Naive B cell (primary cell): Measurements from ENCODE around the gene PARVB. TPM values are rescaled to one million over a fixed set of nuclear protein-coding genes. Genes with fewer than 3 reads are reported as not detected.

Experiments
- ATAC-seq, 2 donors: fragments of 150-1000 bp; cut with Tn5 transposase; 2 replicates each; pipeline ENCODE4 v1.10.0; 2021; ENCODE audit warnings: low read depth in 2 of 2, mild to moderate bottlenecking in 2 of 2, moderate library complexity in 2 of 2
- DNase-seq: peaks from one replicate; pipeline ENCODE4 v3.0.0; 2022
- H3K27ac Mint-ChIP-seq, 6 donors: one replicate each; pipeline ENCODE4 v1.8.0; 2020 to 2022; ENCODE audit warnings: mild to moderate bottlenecking in 6 of 6, mixed read lengths in 6 of 6, moderate library complexity in 5 of 6, inconsistent platforms in 2 of 6
- H3K27me3 Mint-ChIP-seq, 3 donors: one replicate each; pipeline ENCODE4 v1.8.0; 2021 to 2022; ENCODE audit warnings: mixed read lengths in 3 of 3, mild to moderate bottlenecking in 1 of 3
- H3K36me3 Mint-ChIP-seq, 2 donors: one replicate each; pipeline ENCODE4 v1.8.0; 2020 to 2022; ENCODE audit warnings: mixed read lengths in 2 of 2, inconsistent platforms in 1 of 2, mild to moderate bottlenecking in 1 of 2
- H3K4me1 Mint-ChIP-seq, 3 donors: one replicate each; pipeline ENCODE4 v1.8.0; 2020 to 2022; ENCODE audit warnings: mixed read lengths in 3 of 3, inconsistent platforms in 1 of 3, mild to moderate bottlenecking in 1 of 3, moderate library complexity in 1 of 3
- H3K4me3 Mint-ChIP-seq, 8 donors: one replicate each; pipeline ENCODE4 v1.8.0; 2020 to 2022; ENCODE audit warnings: mild to moderate bottlenecking in 8 of 8, mixed read lengths in 8 of 8, moderate library complexity in 8 of 8, inconsistent platforms in 2 of 8
- H3K9me3 Mint-ChIP-seq, 7 donors: one replicate each; pipeline ENCODE4 v1.8.0; 2020 to 2022; ENCODE audit warnings: mixed read lengths in 7 of 7, mild to moderate bottlenecking in 5 of 7, inconsistent platforms in 2 of 7, moderate library complexity in 1 of 7
- polyA plus RNA-seq, 6 donors: library from polyadenylated mRNA; unstranded; fragments of 300-500 nt; fragmentation: Illumina TruSeq; gene quantifications; one replicate each; pipeline ENCODE4 v1.2.3, GENCODE V29; 2021; ENCODE audit warnings: low read depth in 6 of 6

PARVB gene
- polyA plus RNA-seq, 6 donors from 2014 or later = 18.6 to 30.0 (median 21.3) TPM

- Mint-ChIP-seq H3K9me3 (no peaks in the 10 kb centered on the region), H3K4me1 (peaks cover 43 to 64% (median 64%) of the 10 kb centered on the region in 3 donors), H3K27ac (peak overlapping the region in 2 of 6 donors; percentile 51 to 57), H3K36me3 (peaks cover 9 to 26% of the 10 kb centered on the region in 2 donors), H3K4me3 (peak overlapping the region in 1 of 8 donors; percentile 29), H3K27me3 (no peaks in the 10 kb centered on the region)
- DNase-seq = no peak
- peak; percentile 8 to 26 for ATAC-seq
Measured at GRCh38 chr22:44192098-44192815, 168.2 kb downstream of the PARVB start.

- DNase-seq (no peak), ATAC-seq (no peak)
- H3K27me3 Mint-ChIP-seq = no peaks in the 10 kb centered on the region
- peaks cover 42 to 64% (median 61%) of the 10 kb centered on the region in 3 donors for H3K4me1 Mint-ChIP-seq
- H3K36me3 Mint-ChIP-seq = peaks cover 10 to 28% of the 10 kb centered on the region in 2 donors
- peak overlapping the region in 3 of 6 donors; percentile 45 to 70 (median 51) for H3K27ac Mint-ChIP-seq
- H3K4me3 Mint-ChIP-seq = no peak overlapping the region
- H3K9me3 Mint-ChIP-seq = no peaks in the 10 kb centered on the region
Measured at GRCh38 chr22:44192816-44193534, 168.9 kb downstream of the PARVB start.

GRCh38 chr22:44193535-44193891, 169.4 kb downstream of the PARVB start:
- ATAC-seq = no peak
- H3K27me3 Mint-ChIP-seq = no peaks in the 10 kb centered on the region
- H3K27ac Mint-ChIP-seq = peak overlapping the region in 2 of 6 donors; percentile 45 to 51
- peaks cover 40 to 64% (median 57%) of the 10 kb centered on the region in 3 donors for H3K4me1 Mint-ChIP-seq
- no peak for DNase-seq
- no peak overlapping the region for H3K4me3 Mint-ChIP-seq
- H3K9me3 Mint-ChIP-seq = no peaks in the 10 kb centered on the region
- H3K36me3 Mint-ChIP-seq = peaks cover 16 to 34% of the 10 kb centered on the region in 2 donors

- H3K36me3 Mint-ChIP-seq = peaks cover 25 to 44% of the 10 kb centered on the region in 2 donors
- peaks cover 44 to 68% (median 54%) of the 10 kb centered on the region in 3 donors for H3K4me1 Mint-ChIP-seq
Measured at GRCh38 chr22:44194569-44194968, 170.5 kb downstream of the PARVB start.

GRCh38 chr22:44195189-44195871, 171.2 kb downstream of the PARVB start:
- H3K27ac Mint-ChIP-seq = peak overlapping the region in 3 of 6 donors; percentile 32 to 77 (median 53)
- H3K4me3 Mint-ChIP-seq = no peak overlapping the region
- H3K36me3 Mint-ChIP-seq = peaks cover 25 to 46% of the 10 kb centered on the region in 2 donors
- ATAC-seq (no peak), DNase-seq (no peak)
- peaks cover 41 to 70% (median 47%) of the 10 kb centered on the region in 3 donors for H3K4me1 Mint-ChIP-seq
- H3K9me3 Mint-ChIP-seq = no peaks in the 10 kb centered on the region
- H3K27me3 Mint-ChIP-seq = no peaks in the 10 kb centered on the region

More at GRCh38 chr22:44194569-44194968, 170.5 kb downstream of the PARVB start:
- DNase-seq (no peak), ATAC-seq (no peak)
- H3K27me3 Mint-ChIP-seq = no peaks in the 10 kb centered on the region
- no peak overlapping the region for H3K4me3 Mint-ChIP-seq
- no peaks in the 10 kb centered on the region for H3K9me3 Mint-ChIP-seq
- H3K27ac Mint-ChIP-seq = peak overlapping the region in 1 of 6 donors; percentile 17

- Mint-ChIP-seq H3K27me3 (no peaks in the 10 kb centered on the region), H3K36me3 (peaks cover 25 to 46% of the 10 kb centered on the region in 2 donors), H3K4me1 (peaks cover 38 to 61% (median 43%) of the 10 kb centered on the region in 3 donors), H3K9me3 (no peaks in the 10 kb centered on the region), H3K4me3 (peak overlapping the region in 1 of 8 donors; percentile 52), H3K27ac (no peak overlapping the region)
- ATAC-seq (no peak), DNase-seq (no peak)
Measured at GRCh38 chr22:44196241-44196640, 172.1 kb downstream of the PARVB start.

GRCh38 chr22:44196731-44197131, 172.6 kb downstream of the PARVB start:
- Mint-ChIP-seq H3K4me1 (peaks cover 33 to 58% (median 40%) of the 10 kb centered on the region in 3 donors), H3K4me3 (no peak overlapping the region), H3K27me3 (no peaks in the 10 kb centered on the region), H3K36me3 (peaks cover 25 to 48% of the 10 kb centered on the region in 2 donors), H3K27ac (no peak overlapping the region), H3K9me3 (no peaks in the 10 kb centered on the region)
- no peak for DNase-seq
- no peak for ATAC-seq

- Mint-ChIP-seq H3K9me3 (no peaks in the 10 kb centered on the region), H3K4me1 (peaks cover 31 to 58% (median 42%) of the 10 kb centered on the region in 3 donors), H3K27me3 (no peaks in the 10 kb centered on the region), H3K4me3 (no peak overlapping the region), H3K27ac (no peak overlapping the region), H3K36me3 (peaks cover 25 to 53% of the 10 kb centered on the region in 2 donors)
- ATAC-seq (no peak), DNase-seq (no peak)
Measured at GRCh38 chr22:44197271-44197670, 173.2 kb downstream of the PARVB start.

GRCh38 chr22:44199164-44199563, 175.1 kb downstream of the PARVB start:
- ATAC-seq = no peak
- H3K27ac Mint-ChIP-seq = peak overlapping the region in 2 of 6 donors; percentile 49 to 90
- no peaks in the 10 kb centered on the region for H3K27me3 Mint-ChIP-seq
- H3K36me3 Mint-ChIP-seq = peaks cover 33 to 48% of the 10 kb centered on the region in 2 donors
- H3K4me1 Mint-ChIP-seq = peaks cover 31 to 45% (median 32%) of the 10 kb centered on the region in 3 donors
- H3K9me3 Mint-ChIP-seq = no peaks in the 10 kb centered on the region
- no peak for DNase-seq
- peak overlapping the region in 2 of 8 donors; percentile 24 to 76 for H3K4me3 Mint-ChIP-seq

- Mint-ChIP-seq H3K4me1 (peaks cover 31 to 45% (median 32%) of the 10 kb centered on the region in 3 donors), H3K27me3 (no peaks in the 10 kb centered on the region), H3K4me3 (no peak overlapping the region), H3K36me3 (peaks cover 29 to 41% of the 10 kb centered on the region in 2 donors), H3K9me3 (no peaks in the 10 kb centered on the region), H3K27ac (peak overlapping the region in 2 of 6 donors; percentile 73 to 79)
- DNase-seq (no peak), ATAC-seq (no peak)
Measured at GRCh38 chr22:44199866-44200265, 175.8 kb downstream of the PARVB start.

- Mint-ChIP-seq H3K4me3 (no peak overlapping the region), H3K36me3 (peaks cover 29 to 37% of the 10 kb centered on the region in 2 donors), H3K27me3 (no peaks in the 10 kb centered on the region), H3K9me3 (no peaks in the 10 kb centered on the region), H3K4me1 (peaks cover 33 to 45% (median 34%) of the 10 kb centered on the region in 3 donors), H3K27ac (no peak overlapping the region)
- no peak for DNase-seq
- ATAC-seq = no peak
Measured at GRCh38 chr22:44200451-44200850, 176.3 kb downstream of the PARVB start.

GRCh38 chr22:44200855-44201550, 176.9 kb downstream of the PARVB start:
- DNase-seq (no peak), ATAC-seq (no peak)
- no peak overlapping the region for H3K4me3 Mint-ChIP-seq
- no peaks in the 10 kb centered on the region for H3K9me3 Mint-ChIP-seq
- no peaks in the 10 kb centered on the region for H3K27me3 Mint-ChIP-seq
- peaks cover 29 to 37% of the 10 kb centered on the region in 2 donors for H3K36me3 Mint-ChIP-seq
- H3K27ac Mint-ChIP-seq = peak overlapping the region in 2 of 6 donors; percentile 72 to 76
- peaks cover 36 to 47% (median 39%) of the 10 kb centered on the region in 3 donors for H3K4me1 Mint-ChIP-seq

GRCh38 chr22:44201665-44202064, 177.6 kb downstream of the PARVB start:
- Mint-ChIP-seq H3K36me3 (peaks cover 29 to 37% of the 10 kb centered on the region in 2 donors), H3K27me3 (no peaks in the 10 kb centered on the region), H3K9me3 (no peaks in the 10 kb centered on the region), H3K4me3 (no peak overlapping the region), H3K27ac (peak overlapping the region in 2 of 6 donors; percentile 37 to 56), H3K4me1 (peaks cover 36 to 50% (median 43%) of the 10 kb centered on the region in 3 donors)
- DNase-seq (no peak), ATAC-seq (no peak)
